ENCODE results near the gene ANKRD28. TPM values are rescaled to one million over a fixed set of nuclear protein-coding genes. Genes with fewer than 3 reads are reported as not detected.

ANKRD28 gene
- total and polyA plus RNA-seq, 2 of the 13 experiments (the other 11 are each of a cell fraction or from before 2014, with no cell fraction given) = 21.0 to 28.9 TPM

DNA sequence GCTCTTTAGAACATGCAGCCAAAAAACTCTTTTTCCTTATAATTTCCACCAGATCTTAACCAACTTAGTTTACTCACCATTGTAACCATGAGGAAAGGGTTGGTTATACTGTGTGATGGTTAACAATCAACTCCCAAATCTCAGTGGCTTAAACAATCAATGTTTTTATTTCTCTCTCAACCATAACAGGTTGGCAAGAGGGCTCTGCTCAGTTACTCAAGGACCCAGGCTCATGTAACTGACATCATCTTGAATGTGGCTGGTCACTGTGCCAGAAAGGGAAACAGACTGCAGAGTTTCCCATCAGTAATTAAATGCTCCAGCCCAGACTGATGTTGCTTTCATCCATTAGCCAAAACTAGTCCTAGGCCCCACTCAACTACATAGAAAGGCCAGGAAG is 69.0 kb downstream of the ANKRD28 start (continued):
- no peak for TF ChIP-seq NFATC3 (CRISPR knock-in tag; IDR thresholded peaks at IDR 0.05)
- TF ChIP-seq, protein P1, sequence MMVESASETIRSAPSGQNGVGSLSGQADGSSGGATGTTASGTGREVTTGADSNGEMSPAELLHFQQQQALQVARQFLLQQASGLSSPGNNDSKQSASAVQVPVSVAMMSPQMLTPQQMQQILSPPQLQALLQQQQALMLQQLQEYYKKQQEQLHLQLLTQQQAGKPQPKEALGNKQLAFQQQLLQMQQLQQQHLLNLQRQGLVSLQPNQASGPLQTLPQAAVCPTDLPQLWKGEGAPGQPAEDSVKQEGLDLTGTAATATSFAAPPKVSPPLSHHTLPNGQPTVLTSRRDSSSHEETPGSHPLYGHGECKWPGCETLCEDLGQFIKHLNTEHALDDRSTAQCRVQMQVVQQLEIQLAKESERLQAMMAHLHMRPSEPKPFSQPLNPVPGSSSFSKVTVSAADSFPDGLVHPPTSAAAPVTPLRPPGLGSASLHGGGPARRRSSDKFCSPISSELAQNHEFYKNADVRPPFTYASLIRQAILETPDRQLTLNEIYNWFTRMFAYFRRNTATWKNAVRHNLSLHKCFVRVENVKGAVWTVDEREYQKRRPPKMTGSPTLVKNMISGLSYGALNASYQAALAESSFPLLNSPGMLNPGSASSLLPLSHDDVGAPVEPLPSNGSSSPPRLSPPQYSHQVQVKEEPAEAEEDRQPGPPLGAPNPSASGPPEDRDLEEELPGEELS (CRISPR knock-in tag; IDR thresholded peaks at IDR 0.05) = no peak
- TF ChIP-seq, protein P2, sequence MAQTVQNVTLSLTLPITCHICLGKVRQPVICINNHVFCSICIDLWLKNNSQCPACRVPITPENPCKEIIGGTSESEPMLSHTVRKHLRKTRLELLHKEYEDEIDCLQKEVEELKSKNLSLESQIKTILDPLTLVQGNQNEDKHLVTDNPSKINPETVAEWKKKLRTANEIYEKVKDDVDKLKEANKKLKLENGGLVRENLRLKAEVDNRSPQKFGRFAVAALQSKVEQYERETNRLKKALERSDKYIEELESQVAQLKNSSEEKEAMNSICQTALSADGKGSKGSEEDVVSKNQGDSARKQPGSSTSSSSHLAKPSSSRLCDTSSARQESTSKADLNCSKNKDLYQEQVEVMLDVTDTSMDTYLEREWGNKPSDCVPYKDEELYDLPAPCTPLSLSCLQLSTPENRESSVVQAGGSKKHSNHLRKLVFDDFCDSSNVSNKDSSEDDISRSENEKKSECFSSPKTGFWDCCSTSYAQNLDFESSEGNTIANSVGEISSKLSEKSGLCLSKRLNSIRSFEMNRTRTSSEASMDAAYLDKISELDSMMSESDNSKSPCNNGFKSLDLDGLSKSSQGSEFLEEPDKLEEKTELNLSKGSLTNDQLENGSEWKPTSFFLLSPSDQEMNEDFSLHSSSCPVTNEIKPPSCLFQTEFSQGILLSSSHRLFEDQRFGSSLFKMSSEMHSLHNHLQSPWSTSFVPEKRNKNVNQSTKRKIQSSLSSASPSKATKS (CRISPR knock-in tag; IDR thresholded peaks at IDR 0.05) = no peak
- TF ChIP-seq PAXIP1 (CRISPR knock-in tag; conservative IDR thresholded peaks at IDR 0.05) = no peak
- no peak for TF ChIP-seq ETS1 (CRISPR knock-in tag; IDR thresholded peaks at IDR 0.05)
- no peak for TF ChIP-seq NONO (IDR thresholded peaks at IDR 0.05)
- no peak for TF ChIP-seq NONO (CRISPR knock-in tag; conservative IDR thresholded peaks at IDR 0.05)
- TF ChIP-seq ZNF646 (CRISPR knock-in tag; IDR thresholded peaks at IDR 0.05) = no peak
- TF ChIP-seq, protein P3, sequence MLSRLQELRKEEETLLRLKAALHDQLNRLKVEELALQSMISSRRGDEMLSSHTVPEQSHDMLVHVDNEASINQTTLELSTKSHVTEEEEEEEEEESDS (CRISPR knock-in tag; IDR thresholded peaks at IDR 0.05; ENCODE audit: borderline replicate concordance) = no peak
- TF ChIP-seq ZNF639 (CRISPR knock-in tag; conservative IDR thresholded peaks at IDR 0.05) = no peak
- no peak for TF ChIP-seq ZNF235 (CRISPR knock-in tag; IDR thresholded peaks at IDR 0.05; ENCODE audit: borderline replicate concordance)
- no peak for TF ChIP-seq ATRX (CRISPR knock-in tag; IDR thresholded peaks at IDR 0.05; ENCODE audit: borderline replicate concordance)

Measured in HepG2 (cell line).